Measurements from ENCODE around the gene CASP2. TPM values are rescaled to one million over a fixed set of nuclear protein-coding genes. Genes with fewer than 3 reads are reported as not detected.

Gene CASP2
- total RNA-seq, 1 experiment from 2014 or later: 65.3 TPM

- Histone ChIP-seq H3K79me2 (ENCODE audit: insufficient read depth, low read length) (no peaks in the 10 kb centered on the region), H3K79me1 (ENCODE audit: insufficient read depth, low read depth, low read length, poor library complexity, severe bottlenecking) (no peaks in the 10 kb centered on the region), H2AK5ac (ENCODE audit: insufficient read length, low read length) (no peak overlapping the region), H3K9ac (ENCODE audit: extremely low read depth, insufficient read length, low read length) (no peak overlapping the region), H3K4me1 (ENCODE audit: insufficient read depth, low read length) (no peaks in the 10 kb centered on the region), H3K14ac (ENCODE audit: insufficient read depth, low read length) (no peak overlapping the region), H2BK20ac (ENCODE audit: low read depth, low read length, poor library complexity, severe bottlenecking) (no peak overlapping the region), H2AFZ (ENCODE audit: low read length) (no peak overlapping the region), H3T11ph (ENCODE audit: low read length) (no peak overlapping the region), H3K18ac (ENCODE audit: insufficient read length, low read depth, low read length) (no peak overlapping the region), H4K8ac (replicated peaks; ENCODE audit: insufficient read length, low read depth, low read length) (no peak overlapping the region), H3K56ac (ENCODE audit: insufficient read length, low read depth, low read length) (no peak overlapping the region), H3K23ac (ENCODE audit: insufficient read length, low read depth, low read length) (no peak overlapping the region), H2BK5ac (ENCODE audit: insufficient read length, low read length) (no peak overlapping the region), H3K23me2 (ENCODE audit: insufficient read length, low read depth, low read length, poor library complexity, severe bottlenecking) (no peaks in the 10 kb centered on the region), H2BK15ac (ENCODE audit: low read depth, low read length) (no peak overlapping the region), H3K9me3 (ENCODE audit: control insufficient read depth, low read depth, low read length) (no peaks in the 10 kb centered on the region), H4K91ac (ENCODE audit: insufficient read length, low read depth, low read length) (no peak overlapping the region), H2BK120ac (ENCODE audit: low read depth, low read length, poor library complexity, severe bottlenecking) (no peak overlapping the region), H4K5ac (ENCODE audit: insufficient read length, low read depth, low read length) (no peak overlapping the region), H2BK12ac (ENCODE audit: insufficient read length, low read depth, low read length) (no peak overlapping the region), H3K4ac (ENCODE audit: low read depth, low read length) (no peak overlapping the region), H3K27ac (ENCODE audit: insufficient read length, low read depth, low read length) (no peak overlapping the region), H3K27me3 (ENCODE audit: insufficient read depth, low read length) (no peaks in the 10 kb centered on the region), H3K4me2 (ENCODE audit: insufficient read depth, insufficient read length, low read length) (no peak overlapping the region), H4K20me1 (ENCODE audit: control insufficient read depth, insufficient read depth, insufficient read length) (no peaks in the 10 kb centered on the region)
- Mint-ChIP-seq H3K4me3 (no peak overlapping the region), H3K27ac (no peak overlapping the region), H3K9me3 (no peaks in the 10 kb centered on the region), H3K27me3 (ENCODE audit: low read depth) (peaks cover 5% of the 10 kb centered on the region), H3K4me1 (no peaks in the 10 kb centered on the region), H3K36me3 (ENCODE audit: insufficient read depth in 1 of 3, low read depth in 3 of 3) (no peaks in the 10 kb centered on the region)
- no peak for DNase-seq
- TF ChIP-seq CTCF (conservative IDR thresholded peaks at IDR 0.05): no peak
Observed at GRCh38 chr7:143250199-143250598, 38.0 kb upstream of the CASP2 start.
